Esophagus squamous epithelium (tissue), 5 donors: ENCODE results near the gene CLDN6. TPM values are rescaled to one million over a fixed set of nuclear protein-coding genes. Genes with fewer than 3 reads are reported as not detected.
"Not testable (repeated sequence)": the region's sequence is repeated elsewhere in the genome, so short reads cannot be mapped to it uniquely, and the experiment has no call there.

Experiments
- DNase-seq: peaks from one replicate; lab custom pipeline; 2025; lab: John Stamatoyannopoulos, UW
- H3K27ac ChIP-seq, 4 donors: fragments of 200-600 bp; sonication (generic); one replicate each; pipeline ENCODE4 v1.5.1; 2016 to 2019; ENCODE audit warnings: mild to moderate bottlenecking in 1 of 4
- H3K27me3 ChIP-seq, 4 donors: fragments of 200-600 bp; sonication (generic); 1 replicate in 3 of 4; 2 replicates in 1 of 4; pipeline versions ENCODE4 v1.5.1 to v1.6.0; 2017 to 2021; ENCODE audit warnings: antibody characterized with exemption in 1 of 4
- H3K36me3 ChIP-seq, 3 donors: fragments of 200-600 bp; sonication (generic); one replicate each; pipeline ENCODE4 v1.5.1; 2016 to 2019
- H3K4me1 ChIP-seq, 3 donors: fragments of 200-600 bp; sonication (generic); one replicate each; pipeline ENCODE4 v1.5.1; 2017 to 2019
- H3K4me3 ChIP-seq, 4 donors: fragments of 200-600 bp; sonication (generic); 1 replicate in 3 of 4; 2 replicates in 1 of 4; pipeline ENCODE4 v1.5.1; 2016 to 2019; ENCODE audit warnings: mild to moderate bottlenecking in 2 of 4, moderate library complexity in 1 of 4
- H3K9me3 ChIP-seq, 3 donors: fragments of 200-600 bp; sonication (generic); one replicate each; pipeline ENCODE4 v1.5.1; 2016 to 2019
- POLR2A ChIP-seq, 4 donors: fragments of 450-650 bp; IDR thresholded peaks; one replicate each; pipeline ENCODE4 v1.6.1; 2017; ENCODE audit warnings: antibody characterized with exemption in 4 of 4, mild to moderate bottlenecking in 4 of 4, moderate library complexity in 3 of 4
- WGBS, 2 donors: methylation state at CpG; one replicate each; pipeline ENCODE4 v1.1.5; 2018; 5-methylcytosine and 5-hydroxymethylcytosine counted together
- intact Hi-C: fragments of 100-400 bp; cut with DNase I; formaldehyde crosslinking; loops from one replicate; pipeline ENCODE4 v1.15.0; 2022
- total RNA-seq, 4 donors: library from RNA; depleted of rRNA; stranded (reverse); fragments of >200 nt; gene quantifications; one replicate each; pipeline ENCODE4 v1.1.0, GENCODE V29; 2016
- TF ChIP-seq, protein P1 (sequence below), 6 experiments: fragments of 450-650 bp in 4 of 6; fragments of 200-600 bp in 2 of 6; sonication (generic) in 2 of 6; IDR thresholded peaks; one replicate each; pipeline ENCODE4 v1.5.1; 2016 to 2019; ENCODE audit warnings: antibody characterized with exemption in 6 of 6, mild to moderate bottlenecking in 4 of 6, moderate library complexity in 4 of 6
- donor health status: DM: yes; HTN: yes; CAD: no.

The CLDN6 gene
- total RNA-seq, 4 donors from 2014 or later = not detected

DNA sequence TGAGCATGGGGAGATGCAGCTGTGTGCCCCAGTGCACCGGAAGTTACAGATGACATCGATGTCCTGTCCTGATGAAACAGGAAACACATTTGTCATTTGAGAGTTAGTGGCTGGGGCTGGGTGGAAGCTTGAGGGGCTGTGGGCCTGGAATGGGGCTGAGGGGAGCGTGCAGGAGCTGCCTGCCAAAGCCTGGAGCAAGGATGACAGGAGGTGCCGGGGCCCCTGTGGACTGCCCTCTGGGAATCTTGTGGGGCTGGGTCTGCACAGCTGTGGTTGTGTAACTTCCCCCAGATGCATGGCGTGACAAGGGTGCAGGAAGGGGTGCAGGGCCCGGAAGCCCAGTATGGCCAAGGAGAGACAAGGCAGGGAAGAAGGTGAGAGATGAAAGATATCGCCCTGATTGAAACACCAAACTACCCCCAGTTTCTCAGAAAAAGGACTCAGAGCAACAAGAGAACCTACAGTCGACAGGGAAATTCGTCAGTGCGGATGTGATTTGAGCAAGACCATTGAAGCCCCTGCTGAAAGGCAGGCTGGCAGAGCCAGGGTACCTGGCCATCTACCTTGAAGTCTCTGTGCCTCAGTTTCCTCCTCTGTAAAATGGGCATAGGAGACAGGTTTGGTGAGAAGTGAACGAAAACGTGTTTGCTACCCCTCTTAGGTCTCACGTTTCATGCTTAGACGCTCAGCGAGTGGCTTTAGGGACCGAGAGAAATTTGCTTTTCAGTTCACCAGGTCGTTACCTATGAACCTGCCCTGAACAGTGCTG is 37.2 kb upstream of the CLDN6 start:
- intact Hi-C loops = loop anchor here (5.0 kb wide), 1 partner anchor 72 kb away; no protein-coding TSS in a partner anchor
- DNase-seq = no peak

DNA sequence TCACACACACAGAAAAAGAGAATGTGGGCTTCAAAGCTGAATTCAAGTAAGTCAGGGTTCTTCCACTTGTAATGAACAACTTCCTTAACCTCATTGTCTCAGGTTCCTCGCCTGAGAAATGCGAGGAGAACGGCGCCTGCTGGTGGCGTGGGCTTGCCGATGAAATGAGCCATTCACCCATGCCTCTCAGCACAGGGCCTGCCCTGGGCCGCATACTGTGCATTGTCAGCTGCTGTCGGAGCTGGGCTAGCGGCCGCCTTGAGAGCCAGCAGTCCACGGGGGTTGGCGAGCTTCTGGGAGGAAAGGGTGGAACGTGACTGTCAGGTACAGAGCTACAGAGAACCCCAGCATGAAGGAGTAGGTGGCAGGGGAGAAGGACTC is 35.3 kb upstream of the CLDN6 start:
- H3K36me3 ChIP-seq, H3K9me3 ChIP-seq, H3K27ac ChIP-seq, DNase-seq, H3K4me3 ChIP-seq, intact Hi-C loops: not testable (repeated sequence)
- Histone ChIP-seq H3K4me1 (peaks cover 5 to 17% (median 8%) of the 10 kb centered on the region in 3 donors), H3K27me3 (peaks cover 0 to 45% (median 0%) of the 10 kb centered on the region in 4 donors)
- WGBS, 2 donors = no CpG with 5 or more reads among the region's 13 CpGs

More for the DNA sequence above, 37.2 kb upstream of the CLDN6 start:
- Histone ChIP-seq H3K4me1 (peaks cover 16 to 35% (median 16%) of the 10 kb centered on the region in 3 donors), H3K27me3 (peaks cover 0 to 31% (median 0%) of the 10 kb centered on the region in 4 donors), H3K9me3 (no peaks in the 10 kb centered on the region), H3K27ac (no peak overlapping the region), H3K36me3 (no peaks in the 10 kb centered on the region), H3K4me3 (no peak overlapping the region)
- TF ChIP-seq POLR2A (IDR thresholded peaks at IDR 0.05) = no peak
- TF ChIP-seq, protein P1, sequence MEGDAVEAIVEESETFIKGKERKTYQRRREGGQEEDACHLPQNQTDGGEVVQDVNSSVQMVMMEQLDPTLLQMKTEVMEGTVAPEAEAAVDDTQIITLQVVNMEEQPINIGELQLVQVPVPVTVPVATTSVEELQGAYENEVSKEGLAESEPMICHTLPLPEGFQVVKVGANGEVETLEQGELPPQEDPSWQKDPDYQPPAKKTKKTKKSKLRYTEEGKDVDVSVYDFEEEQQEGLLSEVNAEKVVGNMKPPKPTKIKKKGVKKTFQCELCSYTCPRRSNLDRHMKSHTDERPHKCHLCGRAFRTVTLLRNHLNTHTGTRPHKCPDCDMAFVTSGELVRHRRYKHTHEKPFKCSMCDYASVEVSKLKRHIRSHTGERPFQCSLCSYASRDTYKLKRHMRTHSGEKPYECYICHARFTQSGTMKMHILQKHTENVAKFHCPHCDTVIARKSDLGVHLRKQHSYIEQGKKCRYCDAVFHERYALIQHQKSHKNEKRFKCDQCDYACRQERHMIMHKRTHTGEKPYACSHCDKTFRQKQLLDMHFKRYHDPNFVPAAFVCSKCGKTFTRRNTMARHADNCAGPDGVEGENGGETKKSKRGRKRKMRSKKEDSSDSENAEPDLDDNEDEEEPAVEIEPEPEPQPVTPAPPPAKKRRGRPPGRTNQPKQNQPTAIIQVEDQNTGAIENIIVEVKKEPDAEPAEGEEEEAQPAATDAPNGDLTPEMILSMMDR (IDR thresholded peaks at IDR 0.05) = no peak
- WGBS, 2 donors = 67 to 76% methylated on average over 12 to 17 of the region's 17 CpGs

DNA sequence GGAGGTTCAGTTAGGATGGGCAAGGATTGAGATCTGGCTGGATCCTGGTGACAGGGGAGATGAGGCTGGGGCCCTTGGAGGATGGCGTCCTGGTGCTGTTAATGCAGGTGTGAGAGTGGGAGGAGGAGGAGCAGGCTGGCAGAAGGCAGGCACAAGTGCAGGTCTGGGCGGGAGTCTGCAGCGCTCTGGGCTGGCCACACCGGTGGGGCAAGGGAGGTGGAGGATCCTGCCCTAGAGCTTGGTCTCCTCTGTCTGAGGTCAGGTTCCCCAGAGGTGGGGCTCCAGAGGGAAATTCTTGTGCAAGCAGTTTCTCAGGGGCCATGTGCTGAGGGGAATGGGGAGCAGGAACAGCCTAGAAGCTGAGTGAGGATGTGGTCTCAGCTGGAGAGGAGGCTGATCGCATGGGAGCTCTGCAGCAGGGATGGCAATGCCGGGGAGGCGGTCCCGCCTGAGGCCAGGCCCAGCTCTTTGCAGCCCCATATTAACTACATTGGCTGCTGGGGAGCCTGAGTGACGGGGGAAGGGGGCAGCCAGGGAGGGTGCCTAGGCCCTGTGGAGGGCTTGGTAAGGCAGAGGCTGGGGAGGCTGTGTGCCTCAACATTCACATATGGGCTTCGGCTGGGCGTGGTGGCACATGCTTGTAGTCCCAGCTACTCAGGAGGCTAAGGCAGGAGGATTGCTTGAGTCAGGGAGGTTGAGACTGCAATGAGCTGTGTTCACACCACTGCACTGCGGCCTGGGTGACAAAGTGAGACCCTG is 34.8 kb upstream of the CLDN6 start:
- H3K4me3 ChIP-seq, intact Hi-C loops: not testable (repeated sequence)

GRCh38 chr16:3051494-3051893 is 33.5 kb upstream of the CLDN6 start:
- Histone ChIP-seq H3K4me1 (peaks cover 5 to 15% (median 7%) of the 10 kb centered on the region in 3 donors), H3K27me3 (peaks cover 4 to 58% (median 7%) of the 10 kb centered on the region in 4 donors), H3K4me3 (no peak overlapping the region), H3K9me3 (no peaks in the 10 kb centered on the region), H3K36me3 (no peaks in the 10 kb centered on the region), H3K27ac (no peak overlapping the region)
- WGBS, 2 donors = 36 to 53% methylated on average over 4 to 6 of the region's 9 CpGs
- intact Hi-C loops = no loop called here
- no peak for TF ChIP-seq POLR2A (IDR thresholded peaks at IDR 0.05)
- TF ChIP-seq, protein P1 (IDR thresholded peaks at IDR 0.05) = no peak
- no peak for DNase-seq

More for the DNA sequence above, 34.8 kb upstream of the CLDN6 start:
- H3K9me3 ChIP-seq, DNase-seq, H3K36me3 ChIP-seq, H3K27ac ChIP-seq: not testable (repeated sequence)
- H3K27me3 ChIP-seq = peaks cover 0 to 45% (median 0%) of the 10 kb centered on the region in 4 donors
- 17 to 100% methylated on average over 3 to 4 of the region's 12 CpGs for WGBS, 2 donors
- peaks cover 0 to 11% (median 2%) of the 10 kb centered on the region in 3 donors for H3K4me1 ChIP-seq

DNA sequence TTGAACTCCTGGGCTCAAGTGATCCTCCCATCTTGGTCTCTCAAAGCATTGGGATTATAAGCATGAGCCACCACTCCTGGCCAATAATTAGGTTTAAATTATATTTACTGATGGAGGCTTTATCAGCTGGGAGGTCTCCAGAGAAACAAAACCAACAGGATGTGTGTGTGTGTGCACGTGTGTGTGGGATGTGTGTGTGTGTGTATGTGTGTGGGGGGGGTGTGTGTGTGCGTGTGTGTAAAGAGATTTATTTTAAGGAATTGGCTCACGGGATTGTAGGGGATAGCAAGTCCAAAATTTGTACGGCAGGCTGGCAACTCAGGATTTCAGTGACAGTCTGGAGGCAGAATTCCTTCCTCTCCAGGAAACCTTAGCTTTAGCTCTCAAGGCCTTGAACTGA is 33.0 kb upstream of the CLDN6 start:
- H3K4me3 ChIP-seq = no peak overlapping the region
- H3K36me3 ChIP-seq = no peaks in the 10 kb centered on the region
- H3K27ac ChIP-seq = no peak overlapping the region
- H3K4me1 ChIP-seq = peaks cover 8 to 20% (median 12%) of the 10 kb centered on the region in 3 donors
- TF ChIP-seq, protein P1 (IDR thresholded peaks at IDR 0.05) = no peak
- no peak for TF ChIP-seq POLR2A (IDR thresholded peaks at IDR 0.05)
- intact Hi-C loops = no loop called here
- no peaks in the 10 kb centered on the region for H3K9me3 ChIP-seq
- peaks cover 7 to 63% (median 9%) of the 10 kb centered on the region in 4 donors for H3K27me3 ChIP-seq
- no peak for DNase-seq
- WGBS, 2 donors = 28 to 46% methylated on average over 4 of the region's 4 CpGs

GRCh38 chr16:3050487-3050886 is 32.5 kb upstream of the CLDN6 start:
- no peak overlapping the region for H3K27ac ChIP-seq
- intact Hi-C loops = no loop called here
- H3K9me3 ChIP-seq = no peaks in the 10 kb centered on the region
- peaks cover 8 to 68% (median 11%) of the 10 kb centered on the region in 4 donors for H3K27me3 ChIP-seq
- 77 to 81% methylated on average over 5 of the region's 5 CpGs for WGBS, 2 donors
- H3K36me3 ChIP-seq = no peaks in the 10 kb centered on the region
- no peak overlapping the region for H3K4me3 ChIP-seq
- TF ChIP-seq, protein P1 (IDR thresholded peaks at IDR 0.05) = no peak
- TF ChIP-seq POLR2A (IDR thresholded peaks at IDR 0.05) = no peak
- no peak for DNase-seq
- peaks cover 13 to 25% (median 17%) of the 10 kb centered on the region in 3 donors for H3K4me1 ChIP-seq
